ENCODE measurements around the gene SLC25A38. TPM values are rescaled to one million over a fixed set of nuclear protein-coding genes. Genes with fewer than 3 reads are reported as not detected.
"Not testable (repeated sequence)": the region's sequence is repeated elsewhere in the genome, so short reads cannot be mapped to it uniquely, and the experiment has no call there.

The SLC25A38 gene
- total and polyA plus RNA-seq, 2 experiments from 2014 or later = 19.8 to 61.9 TPM

GRCh38 chr3:39350714-39351113, 32.5 kb upstream of the SLC25A38 start (continued):
- TF ChIP-seq REST (IDR thresholded peaks at IDR 0.05; ENCODE audit: unreplicated experiment) = no peak
- no peak for TF ChIP-seq ZNF114 (CRISPR knock-in tag; IDR thresholded peaks at IDR 0.05)
- TF ChIP-seq ZNF462 (CRISPR knock-in tag; IDR thresholded peaks at IDR 0.05) = no peak
- no peak for TF ChIP-seq EZH2 (IDR thresholded peaks at IDR 0.05; ENCODE audit: low read depth, unreplicated experiment)
- no peak for TF ChIP-seq ZNF331 (CRISPR knock-in tag; IDR thresholded peaks at IDR 0.05; ENCODE audit: low read depth)

GRCh38 chr3:39351134-39351533, 32.0 kb upstream of the SLC25A38 start:
- H3K4me3 Mint-ChIP-seq; H3K9me3 Mint-ChIP-seq; H3K9me2 ChIP-seq (ENCODE audit: insufficient read depth); H3K36me3 ChIP-seq (ENCODE audit: insufficient read depth); ATAC-seq; H3K27ac Mint-ChIP-seq; H2AFZ ChIP-seq; H3K27me3 ChIP-seq (ENCODE audit: insufficient read depth); H3K4me2 ChIP-seq; H3K27me3 Mint-ChIP-seq (ENCODE audit: insufficient read depth, low read depth, poor library complexity); H3K4me3 ChIP-seq; H3K27ac ChIP-seq (ENCODE audit: low read depth); H3K36me3 Mint-ChIP-seq (ENCODE audit: low read depth); H3F3A ChIP-seq (replicated peaks; ENCODE audit: low read depth); H3K79me2 ChIP-seq (replicated peaks; ENCODE audit: insufficient read depth); H4K20me1 ChIP-seq (replicated peaks; ENCODE audit: insufficient read depth); DNase-seq (ENCODE audit: low spot score): not testable (repeated sequence)
- H3K4me1 Mint-ChIP-seq = peaks cover 17% of the 10 kb centered on the region
- peaks cover 15% of the 10 kb centered on the region for H3K4me1 ChIP-seq (ENCODE audit: insufficient read depth)

- H2AFZ ChIP-seq; H3K4me3 ChIP-seq; H3K4me2 ChIP-seq; H3K79me2 ChIP-seq (replicated peaks; ENCODE audit: insufficient read depth); H3K36me3 Mint-ChIP-seq (ENCODE audit: low read depth); H3K27ac Mint-ChIP-seq; ATAC-seq; H3K27me3 ChIP-seq (ENCODE audit: insufficient read depth); H3K27me3 Mint-ChIP-seq (ENCODE audit: insufficient read depth, low read depth, poor library complexity); H3K4me1 ChIP-seq (ENCODE audit: insufficient read depth); H3K9me2 ChIP-seq (ENCODE audit: insufficient read depth); H3K27ac ChIP-seq (ENCODE audit: low read depth); H3K4me1 Mint-ChIP-seq; H3F3A ChIP-seq (replicated peaks; ENCODE audit: low read depth); H4K20me1 ChIP-seq (replicated peaks; ENCODE audit: insufficient read depth); H3K9me3 Mint-ChIP-seq; H3K4me3 Mint-ChIP-seq; H3K36me3 ChIP-seq (ENCODE audit: insufficient read depth); DNase-seq (ENCODE audit: low spot score): not testable (repeated sequence)
Measured at GRCh38 chr3:39353168-39353927, 29.8 kb upstream of the SLC25A38 start.
